Myocyte (in vitro differentiated cells): ENCODE results near the gene ARPC4. TPM values are rescaled to one million over a fixed set of nuclear protein-coding genes. Genes with fewer than 3 reads are reported as not detected.
"Not testable (repeated sequence)": the region's sequence is repeated elsewhere in the genome, so short reads cannot be mapped to it uniquely, and the experiment has no call there.

Experiments used
- DNase-seq: peaks from one replicate; pipeline ENCODE4 v3.0.0-alpha.2; 2012; ENCODE audit warnings: low read depth
- total RNA-seq: library from RNA; depleted of rRNA; stranded (reverse); fragments of >200 nt; gene quantifications from 2 replicates; pipeline ENCODE4 v1.2.3, GENCODE V29; 2014

ARPC4 gene
- total RNA-seq, 1 donor from 2014 or later, result 172 TPM

DNA sequence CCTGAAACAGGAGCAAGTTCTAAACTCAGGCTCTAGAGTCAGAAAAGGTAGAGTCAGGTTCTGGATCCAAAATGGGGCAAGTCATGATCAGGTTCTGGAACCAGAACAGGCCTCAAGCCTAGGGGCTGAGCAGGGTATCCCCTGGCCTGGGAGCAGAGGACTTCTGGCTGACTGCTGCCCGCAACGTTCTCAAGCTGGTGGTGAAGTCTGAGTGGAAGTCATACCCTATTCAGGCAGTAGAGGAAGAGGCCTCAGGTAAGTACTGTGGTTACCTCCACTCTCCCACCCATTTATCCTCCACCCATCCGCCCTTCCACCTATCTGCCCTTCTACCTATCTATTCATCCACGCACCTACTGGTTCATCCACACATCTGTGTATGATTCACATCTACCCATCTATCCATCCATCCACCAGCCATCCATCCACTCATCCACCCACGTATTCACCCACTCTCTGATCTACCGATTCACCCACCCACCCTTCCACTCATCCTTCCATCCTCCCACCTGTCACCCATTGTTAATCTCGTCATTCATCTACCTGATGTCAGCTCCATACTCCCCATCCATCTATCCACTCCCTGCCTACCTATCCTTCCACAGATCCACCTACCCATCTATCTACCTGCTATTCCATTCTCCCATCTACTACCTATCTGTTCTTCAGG is 25.9 kb downstream of the ARPC4 start:
- DNase-seq, result no peak

DNA sequence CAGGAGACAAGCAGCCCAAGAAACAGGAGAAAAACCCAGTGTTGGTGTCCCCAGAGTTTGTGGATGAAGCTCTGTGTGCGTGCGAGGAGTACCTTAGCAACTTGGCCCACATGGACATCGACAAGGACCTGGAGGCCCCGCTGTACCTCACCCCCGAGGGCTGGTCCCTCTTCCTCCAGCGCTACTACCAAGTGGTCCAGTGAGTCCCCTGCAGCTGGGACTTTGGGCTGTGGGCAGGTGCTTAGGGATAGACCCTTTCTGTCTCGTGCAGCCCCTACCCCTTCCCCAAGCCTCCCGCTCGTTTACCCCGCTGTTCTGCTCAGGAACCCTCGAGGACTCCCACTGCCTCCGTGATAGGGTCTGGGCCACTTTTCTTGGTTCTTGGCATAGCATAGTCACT is 27.7 kb downstream of the ARPC4 start:
- no peak for DNase-seq

DNA sequence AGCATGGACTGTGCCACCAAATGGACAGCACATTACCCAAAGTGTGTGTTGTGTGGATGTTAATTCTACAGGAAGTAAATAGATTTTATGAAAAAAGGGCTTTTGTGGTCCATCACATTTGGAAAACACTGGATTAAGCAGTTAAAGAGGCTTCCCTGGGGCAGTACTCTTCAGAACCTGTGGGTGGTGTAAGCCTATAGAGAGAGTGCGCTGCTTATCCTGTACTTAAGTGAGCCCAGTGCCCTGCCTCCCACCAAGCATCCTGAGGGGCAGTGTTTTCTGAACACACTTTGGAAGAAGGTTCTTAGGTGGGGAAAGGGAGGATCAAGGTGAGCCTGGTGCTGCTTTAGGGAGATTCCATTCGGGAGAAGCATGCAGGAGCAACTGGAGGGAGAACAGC is 28.1 kb downstream of the ARPC4 start:
- DNase-seq, result no peak

DNA sequence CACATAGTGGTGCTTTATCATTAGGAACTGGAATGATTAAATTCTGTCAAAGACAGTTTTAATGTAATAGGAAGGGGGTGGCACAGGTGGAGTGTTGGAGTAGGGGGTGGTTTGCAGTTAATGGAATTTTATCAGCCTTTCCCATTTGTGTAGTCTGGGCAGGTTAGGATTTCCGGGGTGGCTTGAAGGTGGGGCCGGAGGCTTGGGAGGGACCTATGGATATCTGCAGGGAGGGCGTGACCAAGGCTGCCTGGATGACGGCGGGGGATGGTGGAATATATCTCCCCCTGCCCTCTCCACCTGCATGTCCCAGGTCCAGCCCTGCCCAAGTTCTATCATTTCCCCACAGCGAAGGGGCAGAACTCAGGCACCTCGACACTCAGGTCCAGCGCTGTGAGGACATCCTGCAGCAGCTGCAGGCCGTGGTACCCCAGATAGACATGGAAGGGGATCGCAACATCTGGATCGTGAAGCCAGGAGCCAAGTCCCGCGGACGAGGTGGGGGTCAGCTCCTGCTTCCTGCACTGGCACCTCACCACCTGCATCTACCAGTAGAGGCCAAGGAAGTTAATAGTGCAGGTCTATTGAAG is 32.7 kb downstream of the ARPC4 start:
- no peak for DNase-seq

DNA sequence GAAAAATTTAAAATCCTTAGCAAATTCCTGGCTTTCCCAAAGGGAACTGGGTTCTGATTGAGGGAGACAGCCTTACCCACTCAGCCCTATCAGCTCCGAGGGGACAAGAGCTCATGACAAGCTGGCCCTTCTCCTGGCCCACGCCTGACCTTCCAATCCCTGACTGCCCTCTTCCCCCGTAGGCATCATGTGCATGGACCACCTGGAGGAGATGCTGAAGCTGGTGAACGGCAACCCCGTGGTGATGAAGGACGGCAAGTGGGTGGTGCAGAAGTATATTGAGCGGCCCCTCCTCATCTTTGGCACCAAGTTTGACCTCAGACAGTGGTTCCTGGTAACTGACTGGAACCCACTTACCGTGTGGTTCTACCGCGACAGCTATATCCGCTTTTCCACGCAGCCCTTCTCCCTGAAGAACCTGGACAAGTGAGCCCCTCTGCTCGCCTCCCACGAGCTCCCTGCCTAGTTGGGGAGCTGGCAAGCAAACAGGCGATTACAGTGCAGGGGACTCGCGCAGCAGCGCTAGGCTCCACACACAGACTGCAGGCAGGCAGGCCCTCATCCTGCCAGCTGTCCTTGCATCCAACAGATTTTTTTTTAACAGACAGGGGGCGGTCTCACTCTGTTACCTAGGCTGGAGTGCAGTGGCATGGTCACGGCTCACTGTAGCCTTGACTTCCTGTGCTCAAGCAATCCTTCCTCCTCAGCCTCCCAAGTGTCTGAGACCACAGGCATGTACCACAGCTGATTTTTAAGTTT is 34.1 kb downstream of the ARPC4 start:
- DNase-seq, result no peak

DNA sequence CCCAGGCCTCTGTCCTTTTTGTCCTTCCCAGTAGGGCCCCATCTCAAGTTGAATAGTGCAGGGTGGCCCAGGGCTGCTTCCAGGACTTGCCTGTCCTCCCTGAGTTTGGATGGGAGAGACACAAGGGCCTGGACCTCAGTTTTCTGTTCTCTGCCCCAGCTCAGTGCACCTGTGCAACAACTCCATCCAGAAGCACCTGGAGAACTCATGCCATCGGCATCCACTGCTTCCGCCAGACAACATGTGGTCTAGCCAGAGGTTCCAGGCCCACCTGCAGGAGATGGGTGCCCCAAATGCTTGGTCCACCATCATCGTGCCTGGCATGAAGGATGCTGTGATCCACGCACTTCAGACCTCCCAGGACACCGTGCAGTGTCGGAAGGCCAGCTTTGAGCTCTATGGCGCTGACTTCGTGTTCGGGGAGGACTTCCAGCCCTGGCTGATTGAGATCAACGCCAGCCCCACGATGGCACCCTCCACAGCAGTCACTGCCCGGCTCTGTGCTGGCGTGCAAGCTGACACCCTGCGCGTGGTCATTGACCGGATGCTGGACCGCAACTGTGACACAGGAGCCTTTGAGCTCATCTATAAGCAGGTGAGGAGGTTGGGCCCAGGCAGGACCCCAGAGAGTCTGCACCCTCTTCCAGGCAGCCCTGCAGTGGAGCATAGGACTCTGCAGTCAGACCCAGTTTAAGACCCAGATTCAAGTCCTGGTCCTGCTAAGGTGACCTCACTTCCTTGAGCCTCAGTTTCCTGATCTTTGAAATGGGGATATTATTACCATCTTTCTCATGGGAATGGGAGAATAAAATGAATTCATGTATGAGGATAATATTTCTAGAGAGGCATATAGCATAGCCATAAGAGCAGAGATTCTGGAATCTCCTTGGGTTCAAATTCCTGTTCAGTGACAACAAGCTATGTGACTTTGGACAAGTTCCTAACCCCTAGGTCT is 36.2 kb downstream of the ARPC4 start:
- no peak for DNase-seq

DNA sequence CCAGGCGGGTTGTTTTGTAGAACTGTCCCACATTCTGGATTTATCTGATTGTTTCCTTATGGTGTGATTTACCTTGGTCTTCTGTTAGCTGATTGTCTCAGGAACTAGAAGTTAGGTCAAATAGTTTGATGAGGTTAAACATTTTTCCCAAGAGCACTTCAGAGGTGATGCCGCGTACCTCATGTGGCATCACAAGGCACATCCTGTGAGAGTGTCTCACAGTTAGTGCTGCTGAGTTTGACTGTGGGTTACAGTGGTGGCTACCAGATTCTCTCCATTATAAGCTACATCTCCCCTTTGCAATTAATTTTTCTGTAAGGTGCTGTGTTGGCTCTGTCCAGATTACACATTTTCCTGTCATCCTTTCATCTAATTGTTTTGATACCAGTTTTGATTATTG is 38.4 kb downstream of the ARPC4 start:
- no peak for DNase-seq

DNA sequence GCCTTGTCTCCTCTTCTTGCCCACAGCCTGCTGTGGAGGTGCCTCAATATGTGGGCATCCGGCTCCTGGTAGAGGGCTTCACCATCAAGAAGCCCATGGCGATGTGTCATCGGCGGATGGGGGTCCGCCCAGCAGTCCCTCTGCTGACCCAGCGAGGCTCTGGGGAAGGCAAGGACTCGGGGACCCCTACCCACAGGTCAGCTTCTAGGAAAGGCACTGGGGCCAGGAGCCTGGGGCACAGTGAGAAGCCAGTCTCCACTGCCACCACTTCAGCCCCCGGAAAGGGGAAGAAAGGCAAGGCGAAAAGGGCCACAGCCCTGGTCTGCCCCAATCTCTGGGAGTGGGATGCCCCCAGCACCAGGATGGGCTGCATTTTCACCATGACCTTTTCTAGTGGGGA is 40.2 kb downstream of the ARPC4 start:
- no peak for DNase-seq

DNA sequence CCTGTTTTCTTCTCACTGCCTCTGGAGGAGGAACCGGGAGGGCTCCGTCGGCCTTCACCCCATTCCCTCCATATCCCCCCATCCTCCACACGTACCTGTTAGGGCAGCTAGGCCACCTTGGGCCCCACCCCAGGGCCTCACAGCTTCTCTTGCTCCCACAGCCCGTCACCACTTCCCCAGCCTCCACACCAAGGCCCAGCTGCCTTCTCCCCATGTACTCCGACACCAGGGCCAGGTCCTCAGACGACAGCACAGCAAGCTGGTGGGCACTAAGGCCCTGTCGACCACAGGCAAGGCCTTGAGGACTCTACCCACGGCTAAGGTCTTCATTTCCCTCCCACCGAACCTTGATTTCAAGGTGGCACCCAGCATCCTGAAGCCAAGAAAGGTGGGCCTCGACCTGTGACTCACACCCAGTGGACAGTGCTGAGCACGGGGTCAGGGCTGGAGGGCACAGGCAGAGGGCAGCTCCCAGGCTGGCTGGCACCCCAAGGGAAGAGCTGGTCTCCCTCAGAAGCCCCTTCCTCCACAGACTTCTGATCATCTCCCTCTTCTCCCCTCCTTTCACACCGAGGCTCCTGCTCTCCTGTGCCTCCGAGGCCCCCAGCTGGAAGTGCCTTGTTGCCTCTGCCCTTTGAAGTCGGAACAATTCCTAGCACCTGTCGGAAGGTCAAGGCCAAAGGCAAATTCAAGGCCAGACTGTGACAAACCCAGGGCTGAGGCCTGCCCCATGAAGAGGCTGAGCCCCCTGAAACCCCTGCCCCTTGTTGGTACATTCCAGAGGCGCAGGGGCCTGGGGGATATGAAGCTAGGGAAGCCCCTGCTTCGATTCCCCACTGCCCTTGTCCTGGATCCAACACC is 41.9 kb downstream of the ARPC4 start:
- no peak for DNase-seq

DNA sequence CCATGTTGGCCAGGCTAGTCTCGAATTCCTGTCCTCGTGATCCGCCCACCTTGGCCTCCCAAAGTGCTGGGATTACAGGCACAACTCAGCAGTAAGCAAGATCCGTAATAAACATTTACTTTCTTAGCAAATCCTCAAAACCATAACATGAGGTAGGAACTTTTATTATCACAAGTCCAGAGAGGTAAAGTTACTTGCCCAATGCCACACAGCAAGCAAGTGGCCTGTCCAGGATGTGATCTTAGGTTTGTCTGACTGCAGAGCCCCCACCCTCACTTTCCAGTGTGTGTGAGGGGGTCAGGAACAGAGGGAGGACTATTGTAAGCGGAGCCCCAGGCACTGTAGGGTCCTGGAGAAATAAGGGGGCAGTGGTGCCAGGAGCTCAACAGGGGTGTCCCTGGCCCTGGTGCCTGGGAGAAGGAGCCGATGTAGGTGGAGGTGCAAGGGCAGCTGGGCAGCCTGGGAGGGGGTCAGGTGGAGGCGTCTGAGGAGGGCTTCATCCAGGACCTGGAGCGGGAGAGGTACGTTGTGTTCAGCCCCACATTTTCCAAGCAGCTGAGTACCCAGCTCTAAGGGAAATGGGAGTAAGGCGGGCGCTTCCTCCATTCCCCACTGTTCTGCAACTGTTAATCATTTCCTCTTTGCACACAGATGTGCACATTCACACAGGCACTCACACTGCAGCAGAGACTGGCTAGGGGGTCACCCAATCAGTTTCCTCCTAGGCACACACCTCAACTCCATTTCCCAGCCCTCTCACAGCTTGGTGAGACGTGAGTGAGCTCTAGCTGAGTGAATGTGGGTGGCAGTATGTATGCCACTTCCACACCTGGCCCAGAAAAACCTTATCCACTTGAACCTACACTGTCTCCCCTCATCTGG is 45.1 kb downstream of the ARPC4 start:
- no peak for DNase-seq

DNA sequence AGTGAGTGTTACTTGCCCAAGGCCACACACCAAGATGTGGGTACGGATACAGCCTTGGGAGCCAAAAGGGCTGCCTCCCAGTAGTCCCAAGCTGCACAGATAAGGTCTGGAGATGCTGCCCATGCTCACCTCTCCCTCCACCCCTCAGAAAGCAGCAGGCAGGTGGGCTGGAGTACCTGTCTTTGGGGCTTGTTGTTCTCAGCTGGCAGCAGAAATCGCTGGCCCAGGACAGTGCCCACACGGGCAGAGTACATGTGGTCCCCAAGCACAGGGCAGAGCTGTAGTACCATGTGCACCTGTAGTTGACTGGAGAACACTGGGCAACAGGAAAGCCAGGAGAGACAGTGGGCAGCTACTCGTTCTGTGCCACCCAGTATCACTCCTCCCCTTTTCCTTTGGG is 46.0 kb downstream of the ARPC4 start:
- no peak for DNase-seq

DNA sequence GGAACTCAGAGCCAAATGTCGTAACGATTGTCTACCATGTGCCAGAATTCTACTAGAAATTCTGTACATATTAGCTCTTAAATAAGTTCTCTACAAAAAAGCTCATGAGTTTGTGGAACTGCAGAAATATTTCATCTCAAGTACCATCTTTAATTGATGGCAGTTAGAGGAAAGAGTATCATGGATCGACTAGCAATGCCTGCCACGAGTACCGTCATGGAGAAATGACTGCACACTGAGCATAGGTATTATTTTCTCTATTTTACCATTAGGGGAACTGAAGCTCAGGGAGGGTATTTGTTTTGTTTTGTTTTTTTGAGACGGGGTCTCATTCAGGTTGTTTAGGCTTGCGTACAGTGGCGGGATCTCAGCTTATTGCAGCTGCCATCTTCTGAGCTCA is 48.1 kb downstream of the ARPC4 start:
- no peak for DNase-seq

DNA sequence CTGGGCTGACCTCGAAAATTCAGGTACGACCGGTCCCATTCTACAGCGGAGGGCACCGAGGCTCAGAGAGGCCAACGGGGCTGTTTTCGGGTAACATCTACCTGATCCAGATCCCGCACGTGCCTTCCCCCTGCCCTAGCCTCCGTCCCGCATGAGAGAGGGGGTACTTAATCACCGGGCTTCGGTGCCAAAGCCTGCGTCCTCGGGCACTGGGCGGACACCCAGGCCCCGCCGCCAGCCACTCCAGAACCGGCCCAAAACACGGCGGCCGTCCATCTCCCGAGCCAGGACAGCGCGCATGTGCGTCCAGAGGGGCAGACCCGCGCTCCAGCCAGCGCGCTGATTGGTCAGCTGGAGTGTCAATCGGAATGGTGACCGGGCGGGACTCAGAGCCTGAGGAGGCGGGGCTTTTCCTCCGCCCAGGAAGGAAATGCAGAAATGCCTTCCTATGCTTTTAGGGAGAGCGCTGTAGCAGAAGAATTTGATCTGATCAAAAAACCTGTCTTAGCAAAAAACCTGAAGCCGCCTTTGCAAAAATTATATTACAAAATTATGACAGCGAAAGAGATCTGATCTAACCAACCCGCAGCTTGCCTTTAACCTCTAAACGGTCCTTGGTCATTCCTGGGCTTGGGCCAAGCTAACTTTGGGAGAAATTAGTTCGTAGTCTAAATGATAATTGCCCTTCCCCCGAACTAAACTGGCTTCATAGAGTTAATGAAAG is 51.0 kb downstream of the ARPC4 start, which contains the start of gene RPUSD3:
Gene RPUSD3, minus strand, starts transcription at position 294 of the 724 bp plus-strand sequence. Its CDS starts 18 bp downstream, at position 276.
- DNase-seq, result peak; percentile 96

DNA sequence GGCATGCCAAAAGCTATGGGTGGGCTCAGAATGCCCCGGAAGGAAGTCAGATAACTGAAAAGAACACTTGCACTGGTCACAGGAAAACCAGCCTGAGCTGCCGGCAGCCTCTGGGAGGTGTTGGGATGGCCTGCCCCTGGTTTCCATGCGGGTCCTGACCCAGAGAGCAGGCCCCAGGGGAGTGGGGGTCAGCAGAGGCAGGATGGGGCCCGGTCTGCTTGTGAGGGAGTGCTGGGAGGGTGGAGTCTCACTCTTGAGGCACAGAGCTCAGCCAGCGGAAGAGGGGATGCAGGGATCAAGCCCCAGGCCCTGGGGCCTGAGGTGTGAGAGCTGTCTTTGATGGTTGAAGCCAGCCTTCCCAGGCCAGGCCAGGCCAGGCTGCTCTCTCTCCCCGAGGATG is 53.3 kb downstream of the ARPC4 start:
- no peak for DNase-seq

DNA sequence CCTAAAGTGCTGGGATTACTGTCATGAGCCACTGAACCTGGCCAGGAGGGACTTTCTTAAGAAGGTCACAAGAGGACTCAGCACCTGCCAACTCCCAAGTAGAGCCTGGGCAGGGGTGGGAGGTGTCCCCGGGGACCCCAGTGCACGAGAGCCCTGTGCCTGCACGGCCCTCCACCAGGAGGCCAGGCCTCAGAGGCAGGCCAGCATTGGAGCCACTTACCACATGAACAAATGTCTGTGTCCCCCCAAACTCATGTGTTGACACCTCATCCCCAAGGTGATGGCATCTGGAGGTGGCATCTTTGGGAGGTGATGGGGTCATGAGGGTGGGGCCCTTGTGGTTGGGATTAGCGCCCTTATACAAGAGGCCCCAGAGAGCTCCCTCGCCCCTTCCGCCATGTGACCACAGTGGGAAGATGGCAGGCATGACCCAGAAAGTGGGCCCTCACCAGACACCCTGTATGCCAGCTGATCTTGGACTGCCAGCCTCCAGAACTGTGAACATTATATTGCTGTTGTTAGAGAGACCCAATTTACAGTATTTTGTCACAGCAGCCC is 54.1 kb downstream of the ARPC4 start:
- no peak for DNase-seq

DNA sequence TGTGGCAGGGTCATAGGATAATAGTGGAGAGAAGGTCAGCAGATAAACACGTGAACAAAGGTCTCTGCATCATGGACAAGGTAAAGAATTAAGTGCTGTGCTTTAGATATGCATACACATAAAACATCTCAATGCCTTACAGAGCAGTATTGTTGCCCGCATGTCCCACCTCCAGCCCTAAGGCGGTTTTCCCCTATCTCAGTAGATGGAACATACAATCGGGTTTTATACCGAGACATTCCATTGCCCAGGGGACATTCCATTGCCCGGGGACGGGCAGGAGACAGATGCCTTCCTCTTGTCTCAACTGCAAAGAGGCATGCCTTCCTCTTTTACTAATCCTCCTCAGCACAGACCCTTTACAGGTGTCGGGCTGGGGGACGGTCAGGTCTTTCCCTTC is 55.0 kb downstream of the ARPC4 start:
- DNase-seq, result not testable (repeated sequence)

DNA sequence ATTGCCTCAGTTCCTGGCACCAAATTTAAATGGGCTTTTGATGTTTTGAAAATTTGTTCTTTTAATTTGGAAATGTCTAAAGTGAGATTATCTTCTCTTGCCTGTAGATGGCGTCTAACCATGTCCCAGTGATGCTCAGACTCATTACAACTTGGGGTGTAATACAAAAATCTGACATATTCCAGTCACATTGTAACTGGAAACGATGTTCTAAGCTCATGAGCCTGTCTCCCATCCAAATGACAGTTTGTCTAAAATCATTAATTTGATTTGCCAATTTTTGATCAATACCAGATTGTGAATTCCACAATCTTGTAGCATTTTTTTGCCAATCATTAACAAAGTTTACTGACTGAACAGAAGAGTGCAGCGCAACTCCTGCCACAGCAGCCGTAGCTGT is 56.0 kb downstream of the ARPC4 start:
- DNase-seq, result peak; percentile 23

DNA sequence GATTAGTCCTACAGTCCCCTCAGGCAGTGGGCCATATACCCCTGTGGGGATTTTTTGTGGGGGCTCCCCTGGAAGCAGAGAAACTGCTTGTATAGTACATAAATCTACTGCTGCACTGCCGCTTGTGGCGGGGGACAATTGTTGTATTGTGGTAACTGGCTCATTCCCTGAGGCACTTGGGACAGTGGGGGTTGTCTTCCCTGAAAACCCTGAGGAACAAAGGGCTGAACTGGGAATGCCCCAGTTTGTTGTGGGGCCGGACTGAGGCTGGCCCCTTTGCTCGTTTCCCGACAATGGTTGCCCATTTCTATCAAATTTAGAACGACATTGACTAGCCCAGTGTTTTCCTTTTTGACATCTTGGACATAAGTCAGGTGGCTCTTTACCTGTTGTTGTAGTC is 58.5 kb downstream of the ARPC4 start:
- DNase-seq, result not testable (repeated sequence)
